ENCODE data around the gene RPS21.

The RPS21 gene

DNA sequence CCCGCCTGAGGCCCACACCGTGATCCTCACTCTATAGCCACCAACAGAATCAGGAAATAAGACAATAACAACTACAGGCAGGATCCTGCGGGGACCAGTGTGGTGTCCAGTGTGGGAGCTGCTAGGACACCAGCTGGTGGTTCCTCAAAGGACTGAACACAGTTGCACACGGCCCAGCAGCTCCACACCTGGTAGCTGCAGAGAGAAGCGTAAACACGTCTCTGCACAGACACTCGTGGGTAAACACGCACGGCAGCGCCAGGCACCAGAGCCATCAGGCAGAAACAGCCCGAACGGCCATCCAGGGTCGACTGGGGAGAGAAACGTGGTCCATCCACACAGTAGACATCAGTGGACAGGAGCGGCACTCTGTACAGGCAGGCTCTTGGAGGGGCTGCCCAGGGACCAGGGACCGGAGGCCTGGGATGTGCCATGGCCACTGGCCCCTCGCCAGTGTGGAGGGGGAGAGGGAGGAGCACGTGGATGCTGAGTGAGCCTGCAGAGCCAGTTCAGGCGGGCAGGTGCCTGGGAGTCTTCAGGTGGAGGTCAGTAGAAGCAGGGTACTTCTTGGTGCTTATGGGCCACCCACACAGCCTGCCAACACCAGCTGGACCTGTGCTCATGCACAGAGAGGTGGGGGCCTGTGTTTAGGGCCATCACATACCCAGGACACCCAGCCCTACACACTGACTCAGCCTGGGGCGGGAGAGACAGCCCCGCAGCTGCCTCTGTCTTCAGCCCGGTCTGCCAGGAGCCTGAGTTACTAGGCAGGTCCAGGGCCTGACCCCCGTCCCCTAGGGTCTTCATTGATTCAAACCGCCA is 12.4 kb upstream of the RPS21 start:
- no peak for DNase-seq (ENCODE audit: low read depth)
- no peak overlapping the region for H3K4me3 ChIP-seq (ENCODE audit: low read depth, low read length)

DNA sequence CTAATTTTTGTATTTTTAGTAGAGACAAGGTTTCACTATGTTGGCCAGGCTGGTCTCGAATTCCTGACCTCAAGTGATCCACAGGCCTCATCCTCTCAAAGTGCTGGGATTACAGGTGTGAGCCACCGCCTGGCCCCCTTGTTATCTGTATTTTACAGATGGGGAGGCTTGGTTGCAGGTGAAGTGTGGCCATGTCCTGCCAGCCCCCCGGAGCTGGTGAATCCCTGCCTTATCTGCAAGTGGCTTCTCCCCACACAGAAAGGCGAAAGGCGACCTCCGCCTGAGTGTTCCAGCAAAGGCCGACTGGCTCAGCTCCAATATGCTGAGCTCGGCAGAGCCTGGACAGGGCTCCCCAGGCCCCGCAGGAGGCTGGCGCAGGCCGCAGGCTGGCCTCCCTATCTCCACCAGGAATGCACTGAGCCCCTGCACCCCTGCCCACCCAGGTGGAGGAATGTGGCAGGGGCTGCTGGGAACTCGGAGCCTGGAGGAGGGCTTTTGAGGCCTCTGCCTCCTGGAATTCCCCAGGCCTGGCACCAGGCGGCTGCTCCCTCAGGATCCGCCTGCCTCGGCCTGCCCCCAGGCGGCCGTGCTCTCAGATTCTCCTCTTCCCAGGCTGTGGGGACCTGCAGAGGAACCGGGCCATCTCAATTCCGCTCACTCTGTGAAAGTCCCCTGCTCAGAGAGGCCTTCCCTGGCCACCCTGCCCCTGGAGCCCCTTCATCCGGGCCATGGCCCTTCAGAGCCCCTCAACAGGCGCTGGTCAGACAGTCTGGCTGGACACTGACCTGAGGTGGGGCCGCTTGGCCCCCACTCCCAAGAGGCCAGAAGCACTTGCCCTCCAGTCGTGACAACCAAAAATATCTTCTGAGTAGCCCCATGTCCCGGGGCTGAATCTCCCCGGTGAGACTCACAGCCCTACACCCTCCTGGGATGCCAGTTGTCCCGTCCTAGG is 10.5 kb upstream of the RPS21 start:
- DNase-seq (ENCODE audit: low read depth), result no peak
- H3K4me3 ChIP-seq (ENCODE audit: low read depth, low read length), result no peak overlapping the region

GRCh38 chr20:62377064-62377461 is 9.8 kb upstream of the RPS21 start:
- H3K4me3 ChIP-seq (ENCODE audit: low read depth, low read length), result no peak overlapping the region
- no peak for DNase-seq (ENCODE audit: low read depth)

DNA sequence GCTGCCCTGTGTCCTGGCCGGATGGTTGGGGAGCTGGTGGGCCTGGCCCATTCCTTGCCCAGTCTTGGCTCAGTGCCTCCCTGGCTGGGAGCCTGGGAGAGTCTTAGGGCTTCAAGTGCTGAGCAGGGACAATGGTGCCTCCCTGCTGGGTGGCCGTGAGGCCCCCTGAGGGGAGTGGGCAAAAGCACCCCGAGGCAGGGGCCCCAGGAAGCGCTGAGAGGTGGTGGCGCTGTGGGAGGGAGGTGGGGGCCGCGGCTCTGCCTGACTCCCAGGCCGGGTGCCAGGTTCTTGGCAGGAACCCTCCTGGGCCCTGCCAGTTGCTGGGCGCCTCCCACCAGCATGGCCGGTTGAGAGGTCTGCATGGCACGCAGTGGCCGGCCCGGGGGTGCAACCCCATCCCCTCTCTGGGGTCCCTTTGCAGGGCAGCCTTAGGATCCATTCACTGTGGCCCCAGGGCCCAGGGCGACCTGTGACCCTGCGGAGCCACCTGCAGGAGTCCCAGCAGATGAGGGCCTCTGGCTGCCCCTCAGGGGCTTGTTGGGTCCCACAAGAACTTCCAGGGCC is 9.2 kb upstream of the RPS21 start:
- H3K4me3 ChIP-seq (ENCODE audit: low read depth, low read length), result no peak overlapping the region
- no peak for DNase-seq (ENCODE audit: low read depth)

- no peak overlapping the region for H3K4me3 ChIP-seq (ENCODE audit: low read depth, low read length)
- DNase-seq (ENCODE audit: low read depth), result no peak
Observed at GRCh38 chr20:62378215-62378614, 8.7 kb upstream of the RPS21 start.

DNA sequence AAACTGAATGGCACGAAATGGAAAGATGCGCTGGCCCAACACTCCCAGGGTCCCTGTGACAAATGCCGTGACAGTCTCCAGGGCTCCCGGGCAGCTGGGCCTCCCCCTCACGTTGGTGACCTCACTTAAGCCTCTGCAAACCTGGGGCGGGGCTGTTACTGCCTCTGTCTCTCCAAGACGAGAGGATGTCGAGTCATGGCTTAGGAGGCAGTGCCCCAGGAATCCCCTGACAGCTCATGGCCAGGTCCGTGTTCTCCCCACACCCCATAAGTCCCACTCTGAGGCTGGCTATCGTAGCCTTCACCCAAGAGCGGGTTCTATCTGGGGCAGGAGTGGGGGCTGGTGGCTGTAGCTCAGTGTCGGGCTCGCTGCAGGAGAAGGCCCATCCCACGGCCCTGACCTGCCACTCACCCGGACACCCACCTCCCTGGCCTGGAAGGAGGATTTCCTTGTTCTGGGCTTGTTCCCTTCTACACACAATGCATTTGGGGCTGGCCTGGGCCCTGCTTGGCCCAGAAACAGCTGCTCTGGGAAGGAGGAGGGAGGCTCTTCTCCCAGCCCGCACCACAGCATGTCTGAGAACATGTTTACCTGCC is 5.6 kb upstream of the RPS21 start:
- no peak for DNase-seq (ENCODE audit: low read depth)
- H3K4me3 ChIP-seq (ENCODE audit: low read depth, low read length), result no peak overlapping the region

- DNase-seq (ENCODE audit: low read depth), result no peak
- H3K4me3 ChIP-seq (ENCODE audit: low read depth, low read length), result no peak overlapping the region
Observed at GRCh38 chr20:62381842-62382241, 5.1 kb upstream of the RPS21 start.

- no peak overlapping the region for H3K4me3 ChIP-seq (ENCODE audit: low read depth, low read length)
- DNase-seq (ENCODE audit: low read depth), result no peak
Observed at GRCh38 chr20:62382306-62383198, 4.4 kb upstream of the RPS21 start.

GRCh38 chr20:62387219-62387913 is 463 bp downstream of the RPS21 start:
- DNase-seq (ENCODE audit: low read depth), result no peak
- peak overlapping the region; percentile 98 for H3K4me3 ChIP-seq (ENCODE audit: low read depth, low read length)

GRCh38 chr20:62387933-62388635 is 1.2 kb downstream of the RPS21 start:
- DNase-seq (ENCODE audit: low read depth), result no peak
- H3K4me3 ChIP-seq (ENCODE audit: low read depth, low read length), result peak overlapping the region; percentile 98

- DNase-seq (ENCODE audit: low read depth), result no peak
- no peak overlapping the region for H3K4me3 ChIP-seq (ENCODE audit: low read depth, low read length)
Observed at GRCh38 chr20:62388839-62389600, 2.1 kb downstream of the RPS21 start.

DNA sequence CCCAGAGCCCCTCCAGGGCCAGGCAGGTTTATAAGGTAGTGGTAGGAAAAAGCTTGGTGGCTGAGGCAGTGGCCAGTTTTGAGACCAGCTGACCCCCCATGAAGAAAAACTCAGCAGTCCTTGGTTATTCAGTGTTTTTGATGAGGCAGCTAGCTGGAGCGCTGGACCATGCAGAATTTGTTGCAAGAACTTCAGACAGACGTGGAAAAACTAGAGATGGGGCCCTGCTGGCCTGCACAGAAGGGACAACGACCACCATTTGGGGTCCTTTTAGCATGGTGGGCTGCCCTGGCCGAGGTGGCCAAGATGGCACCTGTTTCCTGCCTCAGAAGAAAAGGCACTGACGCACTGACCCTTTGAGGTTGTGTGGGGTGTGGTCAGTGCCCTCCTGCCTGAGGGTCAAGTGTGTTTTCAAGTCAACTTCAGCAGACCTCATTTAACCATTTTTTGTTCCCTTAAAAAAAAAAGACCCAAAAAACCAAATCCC is 2.7 kb downstream of the RPS21 start:
- DNase-seq (ENCODE audit: low read depth), result no peak
- H3K4me3 ChIP-seq (ENCODE audit: low read depth, low read length), result no peak overlapping the region

- DNase-seq (ENCODE audit: low read depth), result no peak
- H3K4me3 ChIP-seq (ENCODE audit: low read depth, low read length), result no peak overlapping the region
Observed at GRCh38 chr20:62390317-62391164, 3.6 kb downstream of the RPS21 start.

GRCh38 chr20:62391165-62392076 is 4.5 kb downstream of the RPS21 start:
- no peak overlapping the region for H3K4me3 ChIP-seq (ENCODE audit: low read depth, low read length)
- no peak for DNase-seq (ENCODE audit: low read depth)

GRCh38 chr20:62392077-62392418 is 5.1 kb downstream of the RPS21 start:
- no peak for DNase-seq (ENCODE audit: low read depth)
- no peak overlapping the region for H3K4me3 ChIP-seq (ENCODE audit: low read depth, low read length)

Measured in skeletal muscle cell (primary cell).